Thymus (tissue), 11 donors: ENCODE measurements around the gene TEX2. TPM values are rescaled to one million over a fixed set of nuclear protein-coding genes. Genes with fewer than 3 reads are reported as not detected.
A peak's percentile ranks its signal among the peaks of the same experiment; 100 is the strongest.
"Not testable (repeated sequence)": the region's sequence is repeated elsewhere in the genome, so short reads cannot be mapped to it uniquely, and the experiment has no call there.

Source experiments
- DNase-seq, 9 donors: peaks; one replicate each; pipeline ENCODE4 v3.0.0-alpha.2; 2013; ENCODE audit warnings: low spot score in 9 of 9, low read depth in 6 of 9, missing footprints in 1 of 9
- H3K27ac ChIP-seq, 2 donors: one replicate each; pipeline ENCODE4 v1.5.1; 2013; ENCODE audit warnings: control low read depth in 1 of 2, low read depth in 1 of 2, low read length in 1 of 2, mild to moderate bottlenecking in 1 of 2, moderate library complexity in 1 of 2
- H3K27me3 ChIP-seq, 2 donors: one replicate each; pipeline ENCODE4 v1.5.1; 2013; ENCODE audit warnings: low read length in 1 of 2; ENCODE audit not compliant: control insufficient read depth in 2 of 2, insufficient read depth in 1 of 2
- H3K36me3 ChIP-seq, 2 donors: one replicate each; pipeline ENCODE4 v1.5.1; 2013; ENCODE audit warnings: low read length in 1 of 2, mild to moderate bottlenecking in 1 of 2, moderate library complexity in 1 of 2; ENCODE audit not compliant: control insufficient read depth in 2 of 2, insufficient read depth in 2 of 2
- H3K4me1 ChIP-seq, 2 donors: one replicate each; pipeline ENCODE4 v1.5.1; 2013; ENCODE audit warnings: low read length in 2 of 2; ENCODE audit not compliant: control insufficient read depth in 2 of 2, insufficient read depth in 2 of 2
- H3K4me3 ChIP-seq, 2 donors: one replicate each; pipeline ENCODE4 v1.5.1; 2013; ENCODE audit warnings: low read length in 2 of 2, control low read depth in 1 of 2, mild to moderate bottlenecking in 1 of 2
- H3K9me3 ChIP-seq, 2 donors: one replicate each; pipeline ENCODE4 v1.5.1; 2013; ENCODE audit warnings: low read length in 1 of 2, mild to moderate bottlenecking in 1 of 2; ENCODE audit not compliant: control insufficient read depth in 2 of 2, insufficient read depth in 1 of 2
- WGBS: extraction: QIAGEN DNeasy Blood & Tissue Kit; methylation state at CpG from one replicate; pipeline ENCODE4 v1.1.7; 2013; 5-methylcytosine and 5-hydroxymethylcytosine counted together
- polyA plus RNA-seq: library from polyadenylated mRNA; stranded (reverse); fragments of 200-250 nt; gene quantifications from one replicate; pipeline ENCODE4 v1.2.3, GENCODE V29; 2013
- total RNA-seq: library from RNA; stranded (reverse); fragments of 120-200 nt; gene quantifications from one replicate; pipeline ENCODE4 v1.2.4, GENCODE V29; 2013
- donor health status: healthy.

The TEX2 gene
- total and polyA plus RNA-seq, 2 donors: 8.0 to 8.7 TPM

GRCh38 chr17:64212122-64212521 is 50.9 kb downstream of the TEX2 start:
- peaks cover 19 to 23% of the 10 kb centered on the region in 2 donors for H3K36me3 ChIP-seq
- DNase-seq: no peak
- 98% methylated on average over 2 of the region's 2 CpGs for WGBS
- no peaks in the 10 kb centered on the region for H3K9me3 ChIP-seq
- H3K4me1 ChIP-seq: peaks cover 0 to 9% of the 10 kb centered on the region in 2 donors
- no peaks in the 10 kb centered on the region for H3K27me3 ChIP-seq
- H3K4me3 ChIP-seq: no peak overlapping the region
- H3K27ac ChIP-seq: no peak overlapping the region

GRCh38 chr17:64209983-64210382 is 53.1 kb downstream of the TEX2 start:
- peaks cover 0 to 4% of the 10 kb centered on the region in 2 donors for H3K4me1 ChIP-seq
- no peak for DNase-seq
- WGBS: 97% methylated on average over 6 of the region's 6 CpGs
- no peaks in the 10 kb centered on the region for H3K27me3 ChIP-seq
- no peak overlapping the region for H3K27ac ChIP-seq
- H3K36me3 ChIP-seq: peaks cover 19 to 23% of the 10 kb centered on the region in 2 donors
- no peak overlapping the region for H3K4me3 ChIP-seq
- H3K9me3 ChIP-seq: no peaks in the 10 kb centered on the region

- peaks cover 0 to 4% of the 10 kb centered on the region in 2 donors for H3K4me1 ChIP-seq
- H3K27ac ChIP-seq: no peak overlapping the region
- H3K4me3 ChIP-seq: no peak overlapping the region
- WGBS: over 99% methylated on average over 5 of the region's 5 CpGs
- no peak for DNase-seq
- peaks cover 19 to 23% of the 10 kb centered on the region in 2 donors for H3K36me3 ChIP-seq
- H3K9me3 ChIP-seq: no peaks in the 10 kb centered on the region
- H3K27me3 ChIP-seq: no peaks in the 10 kb centered on the region
Measured at GRCh38 chr17:64209356-64209941, 53.6 kb downstream of the TEX2 start.

GRCh38 chr17:64208656-64209055 is 54.4 kb downstream of the TEX2 start:
- H3K27me3 ChIP-seq, H3K27ac ChIP-seq, DNase-seq, H3K9me3 ChIP-seq, H3K4me3 ChIP-seq, H3K4me1 ChIP-seq: not testable (repeated sequence)
- H3K36me3 ChIP-seq: peaks cover 15 to 18% of the 10 kb centered on the region in 2 donors

- 99% methylated on average over 2 of the region's 2 CpGs for WGBS
- Histone ChIP-seq H3K27me3 (no peaks in the 10 kb centered on the region), H3K9me3 (no peaks in the 10 kb centered on the region), H3K4me1 (peaks cover 9 to 11% of the 10 kb centered on the region in 2 donors), H3K4me3 (no peak overlapping the region), H3K36me3 (no peaks in the 10 kb centered on the region), H3K27ac (no peak overlapping the region)
- no peak for DNase-seq
Measured at GRCh38 chr17:64205804-64206203, 57.3 kb downstream of the TEX2 start.

- Histone ChIP-seq H3K27me3 (no peaks in the 10 kb centered on the region), H3K36me3 (no peaks in the 10 kb centered on the region), H3K4me1 (peaks cover 16 to 19% of the 10 kb centered on the region in 2 donors), H3K4me3 (no peak overlapping the region), H3K27ac (no peak overlapping the region), H3K9me3 (no peaks in the 10 kb centered on the region)
- 75% methylated on average over 4 of the region's 4 CpGs for WGBS
- no peak for DNase-seq
Measured at GRCh38 chr17:64203630-64204029, 59.4 kb downstream of the TEX2 start.

- no peak for DNase-seq
- Histone ChIP-seq H3K27me3 (no peaks in the 10 kb centered on the region), H3K36me3 (no peaks in the 10 kb centered on the region), H3K4me3 (no peak overlapping the region), H3K27ac (no peak overlapping the region), H3K9me3 (no peaks in the 10 kb centered on the region), H3K4me1 (peaks cover 16 to 19% of the 10 kb centered on the region in 2 donors)
- WGBS: 95% methylated on average over 5 of the region's 5 CpGs
Measured at GRCh38 chr17:64202683-64203344, 60.2 kb downstream of the TEX2 start.

- H3K27ac ChIP-seq: no peak overlapping the region
- no peaks in the 10 kb centered on the region for H3K9me3 ChIP-seq
- WGBS: 77% methylated on average over 3 of the region's 3 CpGs
- H3K4me3 ChIP-seq: no peak overlapping the region
- H3K4me1 ChIP-seq: peaks cover 16% of the 10 kb centered on the region in 2 donors
- DNase-seq: peak in 4 of 9 donors; percentile 3 to 35 (median 6)
- no peaks in the 10 kb centered on the region for H3K36me3 ChIP-seq
- no peaks in the 10 kb centered on the region for H3K27me3 ChIP-seq
Measured at GRCh38 chr17:64200080-64201032, 62.7 kb downstream of the TEX2 start.
